T47D (cell line): ENCODE data around the gene ELAPOR2.
"Not testable (repeated sequence)": the region's sequence is repeated elsewhere in the genome, so short reads cannot be mapped to it uniquely, and the experiment has no call there.

Experiments
- DNase-seq, 2 experiments: peaks; one replicate each; pipeline versions ENCODE4 v3.0.0 to v3.0.0-alpha.2; 2011 to 2012; ENCODE audit warnings: low read depth in 1 of 2, low spot score in 1 of 2
- JUND ChIP-seq: IDR thresholded peaks from 2 replicates; pipeline ENCODE4 v1.6.1; 2012; ENCODE audit warnings: low read depth
- in situ Hi-C: cut with HindIII; loops from 2 replicates; pipeline ENCODE4 v1.10.0; 2016; ENCODE audit warnings: low sequenced_read_pairs, low pct_unique_long_range_greater_than_20kb

ELAPOR2 gene, protein sequence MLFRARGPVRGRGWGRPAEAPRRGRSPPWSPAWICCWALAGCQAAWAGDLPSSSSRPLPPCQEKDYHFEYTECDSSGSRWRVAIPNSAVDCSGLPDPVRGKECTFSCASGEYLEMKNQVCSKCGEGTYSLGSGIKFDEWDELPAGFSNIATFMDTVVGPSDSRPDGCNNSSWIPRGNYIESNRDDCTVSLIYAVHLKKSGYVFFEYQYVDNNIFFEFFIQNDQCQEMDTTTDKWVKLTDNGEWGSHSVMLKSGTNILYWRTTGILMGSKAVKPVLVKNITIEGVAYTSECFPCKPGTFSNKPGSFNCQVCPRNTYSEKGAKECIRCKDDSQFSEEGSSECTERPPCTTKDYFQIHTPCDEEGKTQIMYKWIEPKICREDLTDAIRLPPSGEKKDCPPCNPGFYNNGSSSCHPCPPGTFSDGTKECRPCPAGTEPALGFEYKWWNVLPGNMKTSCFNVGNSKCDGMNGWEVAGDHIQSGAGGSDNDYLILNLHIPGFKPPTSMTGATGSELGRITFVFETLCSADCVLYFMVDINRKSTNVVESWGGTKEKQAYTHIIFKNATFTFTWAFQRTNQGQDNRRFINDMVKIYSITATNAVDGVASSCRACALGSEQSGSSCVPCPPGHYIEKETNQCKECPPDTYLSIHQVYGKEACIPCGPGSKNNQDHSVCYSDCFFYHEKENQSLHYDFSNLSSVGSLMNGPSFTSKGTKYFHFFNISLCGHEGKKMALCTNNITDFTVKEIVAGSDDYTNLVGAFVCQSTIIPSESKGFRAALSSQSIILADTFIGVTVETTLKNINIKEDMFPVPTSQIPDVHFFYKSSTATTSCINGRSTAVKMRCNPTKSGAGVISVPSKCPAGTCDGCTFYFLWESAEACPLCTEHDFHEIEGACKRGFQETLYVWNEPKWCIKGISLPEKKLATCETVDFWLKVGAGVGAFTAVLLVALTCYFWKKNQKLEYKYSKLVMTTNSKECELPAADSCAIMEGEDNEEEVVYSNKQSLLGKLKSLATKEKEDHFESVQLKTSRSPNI

DNA sequence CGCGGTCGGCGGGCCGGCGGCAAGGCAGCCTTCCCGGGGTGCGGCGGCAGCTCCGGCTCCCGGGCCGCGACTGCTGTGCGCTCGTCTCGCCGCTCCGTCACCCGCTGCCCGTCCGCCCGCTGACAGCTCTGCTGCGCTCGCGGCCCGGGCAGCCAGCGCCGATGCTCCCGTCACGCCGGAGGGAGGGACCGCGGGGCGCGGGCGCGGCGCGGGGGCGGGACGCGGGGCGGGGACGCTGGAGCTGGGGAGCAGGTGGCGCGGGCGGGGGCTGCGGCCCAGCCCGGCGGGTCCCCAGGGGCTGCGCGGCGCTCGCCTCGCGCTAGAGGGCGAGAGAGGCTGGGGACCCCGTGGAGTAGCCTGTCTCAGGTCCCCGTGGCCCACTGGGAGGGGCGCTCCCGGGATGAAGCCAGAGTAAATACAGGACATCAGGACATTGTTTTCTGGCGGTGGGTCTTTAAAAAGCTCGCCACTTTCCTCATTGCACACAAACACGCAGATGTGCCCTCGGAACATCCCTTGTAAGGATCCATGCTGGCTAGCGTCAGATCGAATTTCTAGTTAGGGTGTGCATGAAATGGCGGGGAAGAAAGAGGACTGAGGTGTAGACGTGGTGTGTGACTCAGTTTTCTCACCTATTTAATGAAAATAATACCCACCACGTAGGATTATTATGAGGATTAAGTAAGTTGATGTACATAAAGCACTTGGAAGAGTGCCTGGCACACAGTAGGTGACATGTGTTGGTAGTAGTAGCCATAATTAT is at the start of gene ELAPOR2:
Gene ELAPOR2 (minus strand): TSS at position 130 of the 763 bp plus-strand sequence. CDS start 141 bp downstream, outside the sequence.
- no peak for TF ChIP-seq JUND
- DNase-seq, result peak; percentile 80 to 86
- in situ Hi-C loops, result no loop called here

GRCh38 chr7:87107949-87108776 is 48.7 kb upstream of the ELAPOR2 start:
- TF ChIP-seq JUND, result no peak
- DNase-seq, result no peak
- in situ Hi-C loops, result no loop called here

DNA sequence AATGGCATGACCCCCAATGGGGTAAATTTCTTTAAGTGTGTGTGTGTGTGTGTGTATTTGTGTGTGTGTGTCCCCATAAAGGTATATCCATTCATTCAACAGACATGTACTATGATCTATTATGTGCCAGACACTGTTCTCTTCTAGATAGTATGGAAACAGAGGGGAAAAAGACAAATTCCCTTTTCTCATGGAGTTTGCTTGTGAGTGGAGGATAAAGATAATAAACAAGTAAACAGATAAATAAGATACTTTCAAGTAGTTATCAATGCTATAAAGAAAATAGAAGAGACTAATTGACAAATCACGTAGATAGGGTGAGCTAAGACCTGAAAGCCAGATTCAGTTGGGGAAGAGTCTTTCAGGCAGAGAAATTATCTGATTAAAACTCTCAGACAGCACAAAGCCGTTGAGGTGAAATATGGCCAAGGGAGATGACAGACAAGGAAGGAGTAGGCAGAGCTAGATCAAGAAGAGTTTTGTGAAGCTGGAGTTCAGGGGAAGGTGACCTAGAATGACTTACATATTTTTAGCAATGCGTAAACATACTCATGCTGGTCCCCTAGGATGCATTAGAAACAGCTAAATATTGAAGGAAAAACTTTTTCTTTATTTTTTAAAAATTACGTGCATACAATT is 47.6 kb upstream of the ELAPOR2 start:
- TF ChIP-seq JUND, result no peak
- in situ Hi-C loops, result no loop called here
- no peak for DNase-seq

DNA sequence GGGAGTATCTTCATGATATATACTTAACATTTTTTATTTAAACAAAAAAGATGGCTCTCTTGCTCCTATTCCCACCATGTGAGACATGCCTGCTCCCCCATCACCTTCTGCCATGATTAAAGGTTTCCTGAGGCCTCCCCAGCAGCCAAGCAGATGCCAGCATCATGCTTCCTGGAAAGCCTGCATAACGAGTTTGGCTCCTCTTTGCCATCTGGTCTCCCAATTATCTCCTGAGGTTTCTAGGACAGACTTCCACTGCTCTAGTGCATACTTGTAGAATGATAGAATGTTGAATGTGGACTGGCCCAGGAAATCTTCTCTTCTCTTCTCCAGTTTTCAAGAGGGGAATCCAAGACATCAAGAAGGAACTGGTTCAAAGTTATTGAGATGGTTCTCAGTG is 45.9 kb upstream of the ELAPOR2 start:
- no peak for TF ChIP-seq JUND
- in situ Hi-C loops, result no loop called here
- peak in 1 of 2 experiments; percentile 19 for DNase-seq

GRCh38 chr7:87100326-87100725 is 40.9 kb upstream of the ELAPOR2 start:
- no peak for DNase-seq
- no peak for TF ChIP-seq JUND
- in situ Hi-C loops, result no loop called here

GRCh38 chr7:87097375-87097774 is 37.9 kb upstream of the ELAPOR2 start:
- in situ Hi-C loops, DNase-seq: not testable (repeated sequence)

DNA sequence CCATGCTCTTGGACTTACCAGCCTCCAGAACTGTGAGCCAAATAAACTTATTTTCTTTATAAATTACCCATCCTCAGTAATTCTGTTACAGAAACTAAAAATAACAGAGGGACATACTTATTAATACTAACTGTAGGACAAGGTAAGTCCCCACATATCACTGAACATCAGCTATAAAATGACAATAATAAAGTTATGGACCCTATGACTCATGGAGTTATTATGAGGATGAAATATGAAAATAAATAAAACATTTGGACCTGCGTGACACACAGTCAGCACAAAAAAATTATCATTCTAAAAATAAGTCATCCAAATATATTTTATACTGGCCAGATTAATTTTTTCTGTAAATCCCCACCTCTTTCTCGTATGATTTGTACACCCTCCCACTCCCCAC is 34.9 kb upstream of the ELAPOR2 start:
- no peak for TF ChIP-seq JUND
- in situ Hi-C loops, result no loop called here
- no peak for DNase-seq

DNA sequence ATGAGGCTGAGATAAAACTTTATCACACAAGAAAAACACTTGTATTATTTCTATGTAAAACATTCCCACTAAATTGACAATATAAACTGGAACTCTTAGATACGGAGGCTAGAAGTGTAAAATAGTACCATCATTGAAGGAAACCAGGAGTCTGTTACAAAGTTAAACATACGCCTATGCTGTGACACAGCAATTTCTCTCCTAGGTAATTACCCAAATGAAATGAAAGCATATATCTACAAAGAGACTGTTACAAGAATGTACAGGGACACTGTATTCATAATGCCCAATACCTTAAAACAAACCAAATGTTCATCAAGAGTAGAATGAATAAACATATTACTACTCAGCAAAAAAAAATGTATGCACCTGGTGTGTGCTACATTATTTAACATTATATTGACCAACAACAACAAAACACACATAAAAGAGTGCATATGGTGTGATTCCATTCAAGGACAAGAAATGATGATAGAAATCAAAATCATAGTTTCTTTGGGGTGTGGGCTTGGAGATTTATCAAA is 33.2 kb upstream of the ELAPOR2 start:
- no peak for DNase-seq
- in situ Hi-C loops, result no loop called here
- TF ChIP-seq JUND, result no peak

- in situ Hi-C loops, result no loop called here
- peak in 1 of 2 experiments; percentile 71 for DNase-seq
- no peak for TF ChIP-seq JUND
Observed at GRCh38 chr7:87091487-87092066, 32.1 kb upstream of the ELAPOR2 start.

- TF ChIP-seq JUND, result no peak
- DNase-seq, result no peak
- in situ Hi-C loops, result no loop called here
Observed at GRCh38 chr7:87083865-87084519, 24.5 kb upstream of the ELAPOR2 start.
